GM12878 (cell line): ENCODE measurements around the gene PPP2R3A. TPM values are rescaled to one million over a fixed set of nuclear protein-coding genes. Genes with fewer than 3 reads are reported as not detected.

ENCODE experiments used
- ATAC-seq: fragments of 200-7000 bp; cut with Tn5 transposase; 3 replicates; pipeline ENCODE4 v1.9.1; 2020; ENCODE audit warnings: mild to moderate bottlenecking, moderate library complexity
- BruUV-seq: library from RNA; stranded (reverse); fragments of 400-500 nt; replicated peaks from 2 replicates; lab custom pipeline; 2021; lab: Mats Ljungman, UMichigan
- CTCF ChIA-PET: fragments of 300-600 bp; sonication (Branson Sonifier 250); formaldehyde crosslinking; extraction: SDS; loops from one replicate; lab custom pipeline; 2021; ENCODE audit warnings: inconsistent platforms; lab: Yijun Ruan, JAX
- POLR2A ChIA-PET: fragments of 350-600 bp; formaldehyde crosslinking; extraction: SDS; loops from one replicate; lab custom pipeline; 2021; ENCODE audit warnings: inconsistent platforms; lab: Charles Lee
- RAD21 ChIA-PET: fragments of 300-600 bp; sonication (Branson Sonifier 250); formaldehyde crosslinking; loops from one replicate; lab custom pipeline; 2023; ENCODE audit warnings: antibody characterized with exemption; ENCODE audit not compliant: unreplicated experiment; lab: Charles Lee
- SMC1A ChIA-PET: fragments of 300-600 bp; sonication (Branson Sonifier 250); formaldehyde crosslinking; loops from one replicate; lab custom pipeline; 2023; ENCODE audit not compliant: unreplicated experiment, uncharacterized antibody; lab: Charles Lee
- DNase-seq: peaks from one replicate; pipeline ENCODE4 v3.0.0-alpha.2; 2011; ENCODE audit warnings: low read depth, low spot score
- FAIRE-seq: peaks from 3 replicates; lab custom pipeline; 2011; peaks lifted over from hg19 to GRCh38; lab: Jason Lieb, UNC
- H2AFZ ChIP-seq: 2 replicates; pipeline ENCODE4 v1.6.0; 2011; ENCODE audit warnings: low read depth, low read length, control low read depth; ENCODE audit not compliant: control insufficient read depth
- H3K27ac ChIP-seq: 2 replicates; pipeline ENCODE4 v1.5.1; 2011; ENCODE audit warnings: control low read depth; ENCODE audit not compliant: control insufficient read depth, insufficient read depth
- H3K27me3 ChIP-seq, 2 experiments: replicated peaks in 1 of 2; 2 replicates each; pipeline versions ENCODE4 v1.6.0 to v1.6.1; 2011; ENCODE audit warnings: low read length in 1 of 2; ENCODE audit not compliant: control insufficient read depth in 2 of 2, insufficient read depth in 2 of 2
- H3K36me3 ChIP-seq, 2 experiments: 2 replicates each; pipeline ENCODE4 v1.5.1; 2011; ENCODE audit warnings: low read length in 1 of 2; ENCODE audit not compliant: control insufficient read depth in 2 of 2, insufficient read depth in 2 of 2
- H3K4me1 ChIP-seq: 2 replicates; pipeline ENCODE4 v1.6.1; 2011; ENCODE audit warnings: mild to moderate bottlenecking, low read length, moderate library complexity, mixed read lengths; ENCODE audit not compliant: control insufficient read depth, insufficient read depth
- H3K4me2 ChIP-seq: 2 replicates; pipeline ENCODE4 v1.6.0; 2011; ENCODE audit warnings: control low read depth; ENCODE audit not compliant: control insufficient read depth, insufficient read depth
- H3K4me3 ChIP-seq: fragments of 200-600 bp; sonication (generic); 2 replicates; pipeline ENCODE4 v1.5.1; 2016
- H3K79me2 ChIP-seq: 2 replicates; pipeline ENCODE4 v1.6.0; 2011; ENCODE audit warnings: low read length; ENCODE audit not compliant: control insufficient read depth, insufficient read depth
- H3K9ac ChIP-seq: 2 replicates; pipeline ENCODE4 v1.8.0; 2011; ENCODE audit warnings: low read length, control low read depth, mixed read lengths; ENCODE audit not compliant: control insufficient read depth, insufficient read depth
- H3K9me3 ChIP-seq: replicated peaks from 3 replicates; pipeline ENCODE4 v1.5.1; 2011; ENCODE audit warnings: mild to moderate bottlenecking, low read length; ENCODE audit not compliant: control insufficient read depth, insufficient read depth
- H4K20me1 ChIP-seq: 2 replicates; pipeline ENCODE4 v1.6.0; 2011; ENCODE audit not compliant: control insufficient read depth, insufficient read depth
- ATF7 ChIP-seq: fragments of 450-650 bp; IDR thresholded peaks from 2 replicates; pipeline ENCODE4 v1.6.1; 2016; ENCODE audit warnings: low read depth, mild to moderate bottlenecking
- BCL3 ChIP-seq: IDR thresholded peaks from 2 replicates; pipeline ENCODE4 v1.6.1; 2011; ENCODE audit warnings: borderline replicate concordance, low read depth, mild to moderate bottlenecking, moderate library complexity, low read length; ENCODE audit not compliant: insufficient read depth, poor library complexity, severe bottlenecking
- CBX5 ChIP-seq: sonication (generic); IDR thresholded peaks from 2 replicates; pipeline ENCODE4 v1.6.1; 2016; ENCODE audit warnings: low read depth, moderate library complexity, mild to moderate bottlenecking, inconsistent platforms
- CHD2 ChIP-seq: IDR thresholded peaks from 2 replicates; pipeline ENCODE4 v1.6.1; 2011; ENCODE audit warnings: low read depth, low read length, improper control_type of control experiment, borderline replicate concordance
- CREB1 ChIP-seq: IDR thresholded peaks from 2 replicates; pipeline ENCODE4 v1.6.1; 2012; ENCODE audit warnings: low read depth, mild to moderate bottlenecking, inconsistent platforms
- FOS ChIP-seq: IDR thresholded peaks from 3 replicates; pipeline ENCODE4 v1.6.1; 2011; ENCODE audit warnings: borderline replicate concordance; ENCODE audit not compliant: insufficient read length; ENCODE audit errors: extremely low read depth
- FOXM1 ChIP-seq: IDR thresholded peaks from 2 replicates; pipeline ENCODE4 v1.6.1; 2012; ENCODE audit warnings: low read depth, mild to moderate bottlenecking, inconsistent platforms, low read length, moderate library complexity
- LARP7 ChIP-seq: fragments of 450-650 bp; IDR thresholded peaks from 2 replicates; pipeline ENCODE4 v1.6.1; 2017; ENCODE audit warnings: mild to moderate bottlenecking
- NFIC ChIP-seq: IDR thresholded peaks from 2 replicates; pipeline ENCODE4 v1.6.1; 2012; ENCODE audit warnings: low read depth, mild to moderate bottlenecking, inconsistent platforms, low read length, moderate library complexity
- NKRF ChIP-seq: fragments of 450-650 bp; conservative IDR thresholded peaks from 2 replicates; pipeline ENCODE4 v1.6.1; 2017; ENCODE audit warnings: mild to moderate bottlenecking, moderate library complexity
- SKIL ChIP-seq: fragments of 450-650 bp; IDR thresholded peaks from 2 replicates; pipeline ENCODE4 v1.6.1; 2017; ENCODE audit warnings: mild to moderate bottlenecking, low read depth, inconsistent platforms; ENCODE audit not compliant: poor library complexity, severe bottlenecking
- SMARCA5 ChIP-seq: fragments of 450-650 bp; IDR thresholded peaks from 2 replicates; pipeline ENCODE4 v1.6.1; 2017; ENCODE audit warnings: mild to moderate bottlenecking
- TCF12 ChIP-seq: IDR thresholded peaks from 2 replicates; pipeline ENCODE4 v1.6.1; 2011; ENCODE audit warnings: low read depth, mild to moderate bottlenecking, low read length
- TCF3 ChIP-seq: IDR thresholded peaks from 2 replicates; pipeline ENCODE4 v1.6.1; 2012; ENCODE audit warnings: low read depth, mild to moderate bottlenecking, low read length, borderline replicate concordance; ENCODE audit not compliant: insufficient read depth
- TCF7 ChIP-seq: IDR thresholded peaks from 2 replicates; pipeline ENCODE4 v1.6.1; 2014; ENCODE audit warnings: antibody characterized with exemption, borderline replicate concordance
- ZBTB40 ChIP-seq: fragments of 450-650 bp; IDR thresholded peaks from 2 replicates; pipeline ENCODE4 v1.6.1; 2016; ENCODE audit warnings: mild to moderate bottlenecking, moderate library complexity, borderline replicate concordance
- WGBS: methylation state at CpG from one replicate; pipeline ENCODE4 v1.1.6; 2016; ENCODE audit warnings: low lambda C conversion rate; ENCODE audit not compliant: insufficient replicate concordance, insufficient coverage; ENCODE audit errors: missing lambda C conversion rate; 5-methylcytosine and 5-hydroxymethylcytosine counted together
- in situ Hi-C: fragments of 300-500 bp; cut with MboI; formaldehyde crosslinking; loops from 9 replicates; pipeline ENCODE4 v1.14.3; 2018; ENCODE audit warnings: mixed read lengths
- intact Hi-C: fragments of 100-400 bp; cut with micrococcal nuclease; formaldehyde crosslinking; loops from one replicate; pipeline ENCODE4 v1.14.2; 2022; ENCODE audit not compliant: unreplicated experiment
- polyA plus RNA-seq, 11 experiments: library from polyadenylated mRNA; depleted of rRNA in 4 of 11; unstranded in 6 of 11; stranded (reverse) in 5 of 11; fragments of >200 nt; fragmentation: Nextera tagmentation in 4 of 11; fragmentation: Illumina TruSeq in 1 of 11; extraction: Ambion mirVana in 4 of 11; extraction: Trizol in 1 of 11; gene quantifications; 1 replicate in 1 of 11; 2 replicates in 10 of 11; pipeline versions ENCODE4 v1.2.1 to v1.2.3, GENCODE V29; 2011 to 2016; ENCODE audit warnings: inconsistent platforms in 2 of 11, missing spikeins in 2 of 11, low read depth in 1 of 11
- total RNA-seq, 4 experiments: library from RNA; depleted of rRNA in 3 of 4; stranded (reverse); fragments of >200 nt in 3 of 4; fragmentation: Illumina TruSeq in 1 of 4; extraction: Trizol in 1 of 4; gene quantifications; 2 replicates each; pipeline versions ENCODE4 v1.2.1 to v1.2.3, GENCODE V29; 2013 to 2021

PPP2R3A gene
- total and polyA plus RNA-seq, 10 of the 15 experiments (the other 5 are each of a cell fraction or from before 2014, with no cell fraction given) = under 0.01 to 0.16 (median 0.06) TPM; not detected in 5

- FAIRE-seq = no peak
- H3K79me2 ChIP-seq = no peaks in the 10 kb centered on the region
- 0% methylated on average over 2 of the region's 2 CpGs for WGBS
- no peak for ATAC-seq
- ChIA-PET SMC1A (no interaction called here), CTCF (no interaction called here), POLR2A (no interaction called here), RAD21 (no interaction called here)
- intact Hi-C loops (no loop called here), in situ Hi-C loops (no loop called here)
- no peak for DNase-seq
- no peak overlapping the region for H3K4me3 ChIP-seq
- H3K27me3 ChIP-seq = peaks cover 0 to 4% of the 10 kb centered on the region in 2 experiments; a peak in 2 of 4 replicates
- no peak overlapping the region for H3K27ac ChIP-seq
- H3K4me1 ChIP-seq = no peaks in the 10 kb centered on the region
- no peaks in the 10 kb centered on the region for H4K20me1 ChIP-seq
- no peaks in the 10 kb centered on the region for H3K9me3 ChIP-seq
- no peak overlapping the region for H3K9ac ChIP-seq
- H3K4me2 ChIP-seq = no peak overlapping the region
- no peak overlapping the region for H2AFZ ChIP-seq
- H3K36me3 ChIP-seq = no peaks in the 10 kb centered on the region
- BruUV-seq = no TSS peak
- no peak for TF ChIP-seq CREB1
- no peak for TF ChIP-seq FOXM1
- no peak for TF ChIP-seq ATF7
- TF ChIP-seq NKRF = no peak
- no peak for TF ChIP-seq LARP7
- TF ChIP-seq TCF3 = no peak
- no peak for TF ChIP-seq SMARCA5
- TF ChIP-seq CBX5 = no peak
- TF ChIP-seq BCL3 = no peak
- no peak for TF ChIP-seq ZBTB40
- no peak for TF ChIP-seq CHD2
- TF ChIP-seq SKIL = no peak
- TF ChIP-seq NFIC = no peak
- TF ChIP-seq TCF7 = no peak
- TF ChIP-seq TCF12 = no peak
- TF ChIP-seq FOS = no peak
Measured at GRCh38 chr3:135987661-135988060, 22.1 kb downstream of the PPP2R3A start.
